Adrenal gland (tissue), 12 donors: ENCODE measurements around the gene RFX8. TPM values are rescaled to one million over a fixed set of nuclear protein-coding genes. Genes with fewer than 3 reads are reported as not detected.

ENCODE experiments used
- DNase-seq, 7 donors: peaks; one replicate each; pipeline ENCODE4 v3.0.0-alpha.2; 2019 to 2020
- H3K27ac ChIP-seq, 5 donors: fragments of 200-600 bp; sonication (generic) in 4 of 5; 1 replicate in 3 of 5; 2 replicates in 2 of 5; pipeline versions ENCODE4 v1.5.1 to v1.8.0; 2016 to 2020; ENCODE audit warnings: mild to moderate bottlenecking in 1 of 5
- H3K27me3 ChIP-seq: fragments of 200-600 bp; 2 replicates; pipeline ENCODE4 v1.8.0; 2021
- H3K36me3 ChIP-seq, 2 donors: fragments of 200-600 bp; replicated peaks in 1 of 2; 1 replicate in 1 of 2; 2 replicates in 1 of 2; pipeline versions ENCODE4 v1.5.1 to v1.8.0; 2018 to 2022
- H3K4me1 ChIP-seq, 2 donors: fragments of 200-600 bp; replicated peaks in 1 of 2; 1 replicate in 1 of 2; 2 replicates in 1 of 2; pipeline versions ENCODE4 v1.5.1 to v1.8.0; 2018 to 2021
- H3K4me3 ChIP-seq, 4 donors: fragments of 200-600 bp; sonication (generic) in 3 of 4; one replicate each; pipeline ENCODE4 v1.5.1; 2016 to 2018
- H3K9me3 ChIP-seq, 3 donors: fragments of 200-600 bp; sonication (generic) in 1 of 3; replicated peaks in 1 of 3; 1 replicate in 2 of 3; 2 replicates in 1 of 3; pipeline versions ENCODE4 v1.5.1 to v1.8.0; 2016 to 2021
- POLR2A ChIP-seq, 2 donors: fragments of 450-650 bp; IDR thresholded peaks; one replicate each; pipeline ENCODE4 v1.6.1; 2017; ENCODE audit warnings: antibody characterized with exemption in 2 of 2, mild to moderate bottlenecking in 2 of 2, moderate library complexity in 1 of 2
- WGBS, 4 donors: extraction: QIAGEN DNeasy Blood & Tissue Kit in 2 of 4; methylation state at CpG; one replicate each; pipeline versions ENCODE4 v1.1.5 to v1.1.7; 2013 to 2017; 5-methylcytosine and 5-hydroxymethylcytosine counted together
- intact Hi-C, 2 donors: fragments of 100-400 bp; cut with DNase I; formaldehyde crosslinking; loops; one replicate each; pipeline versions ENCODE4 v1.14.1 to v1.15.0; 2022 to 2023
- polyA plus RNA-seq, 3 donors: library from polyadenylated mRNA; stranded (reverse); fragments of 200-250 nt in 2 of 3; fragments of 350-450 nt in 1 of 3; fragmentation: Illumina TruSeq in 1 of 3; extraction: RNeasy Lipid Tissue Mini Kit (QIAGEN cat#74804) in 1 of 3; gene quantifications; one replicate each; pipeline ENCODE4 v1.2.3, GENCODE V29; 2013 to 2014
- total RNA-seq, 9 donors: library from RNA; depleted of rRNA in 4 of 9; stranded (reverse); fragments of >200 nt in 4 of 9; fragments of 120-200 nt in 1 of 9; fragmentation: NEBNext Ultra II Directional in 1 of 9; extraction: Animal tissue kit (Norgen Biotek cat#: 25700) in 1 of 9; gene quantifications; one replicate each; pipeline versions ENCODE4 v1.1.0 to v1.2.4, GENCODE V29; 2013 to 2023
- TF ChIP-seq, protein P1 (sequence below), 6 experiments: fragments of 450-650 bp in 4 of 6; fragments of 200-600 bp in 2 of 6; sonication (generic) in 1 of 6; IDR thresholded peaks; 1 replicate in 5 of 6; 2 replicates in 1 of 6; pipeline versions ENCODE4 v1.5.1 to v1.8.0; 2016 to 2021; ENCODE audit warnings: antibody characterized with exemption in 6 of 6, mild to moderate bottlenecking in 2 of 6, moderate library complexity in 1 of 6
- donor health status: healthy with polysubstance abuse.
- donor health status: Bipolar disorder and iron deficiency.
- donor health status: DM: yes; HTN: yes; CAD: no.
- donor health status: DM: no; HTN: no; CAD: no.
- donor health status: DM: no; HTN: no; CAD: no.
- donor health status: DM: yes; HTN: yes; CAD: no.

RFX8 gene
- total and polyA plus RNA-seq, 12 donors = 0.14 to 21.8 (median 0.74) TPM; not detected in 4

DNA sequence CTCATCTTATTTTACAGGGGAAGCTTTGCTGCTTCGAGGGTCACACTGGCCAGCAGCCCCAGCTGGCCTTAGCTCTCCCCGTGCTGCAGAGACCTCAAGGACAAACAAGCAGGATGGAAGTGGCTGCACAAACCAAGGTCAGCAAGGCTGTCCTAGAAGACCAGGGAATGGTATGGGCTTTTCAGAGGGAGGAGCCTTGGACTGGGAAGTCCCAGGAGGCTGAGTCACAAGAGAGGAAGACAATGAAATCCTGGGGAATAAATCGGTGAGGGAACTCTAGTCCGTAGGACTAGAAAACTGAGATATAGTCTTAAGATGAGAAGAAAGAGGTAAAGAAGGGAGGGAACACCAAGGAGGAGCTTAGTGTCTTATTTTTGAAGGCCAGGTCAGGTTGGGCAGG lies 103.3 kb downstream of the RFX8 start:
- Histone ChIP-seq H3K27me3 (no peaks in the 10 kb centered on the region), H3K9me3 (no peaks in the 10 kb centered on the region), H3K36me3 (no peaks in the 10 kb centered on the region), H3K27ac (no peak overlapping the region), H3K4me3 (no peak overlapping the region), H3K4me1 (no peaks in the 10 kb centered on the region)
- intact Hi-C loops = no loop called here
- 26 to 42% (median 38%) methylated on average over 4 of the region's 4 CpGs for WGBS, 4 donors
- peak in 2 of 7 donors; percentile 18 to 22 for DNase-seq
- TF ChIP-seq POLR2A (IDR thresholded peaks at IDR 0.05) = no peak
- TF ChIP-seq, protein P1, sequence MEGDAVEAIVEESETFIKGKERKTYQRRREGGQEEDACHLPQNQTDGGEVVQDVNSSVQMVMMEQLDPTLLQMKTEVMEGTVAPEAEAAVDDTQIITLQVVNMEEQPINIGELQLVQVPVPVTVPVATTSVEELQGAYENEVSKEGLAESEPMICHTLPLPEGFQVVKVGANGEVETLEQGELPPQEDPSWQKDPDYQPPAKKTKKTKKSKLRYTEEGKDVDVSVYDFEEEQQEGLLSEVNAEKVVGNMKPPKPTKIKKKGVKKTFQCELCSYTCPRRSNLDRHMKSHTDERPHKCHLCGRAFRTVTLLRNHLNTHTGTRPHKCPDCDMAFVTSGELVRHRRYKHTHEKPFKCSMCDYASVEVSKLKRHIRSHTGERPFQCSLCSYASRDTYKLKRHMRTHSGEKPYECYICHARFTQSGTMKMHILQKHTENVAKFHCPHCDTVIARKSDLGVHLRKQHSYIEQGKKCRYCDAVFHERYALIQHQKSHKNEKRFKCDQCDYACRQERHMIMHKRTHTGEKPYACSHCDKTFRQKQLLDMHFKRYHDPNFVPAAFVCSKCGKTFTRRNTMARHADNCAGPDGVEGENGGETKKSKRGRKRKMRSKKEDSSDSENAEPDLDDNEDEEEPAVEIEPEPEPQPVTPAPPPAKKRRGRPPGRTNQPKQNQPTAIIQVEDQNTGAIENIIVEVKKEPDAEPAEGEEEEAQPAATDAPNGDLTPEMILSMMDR (IDR thresholded peaks at IDR 0.05) = no peak

DNA sequence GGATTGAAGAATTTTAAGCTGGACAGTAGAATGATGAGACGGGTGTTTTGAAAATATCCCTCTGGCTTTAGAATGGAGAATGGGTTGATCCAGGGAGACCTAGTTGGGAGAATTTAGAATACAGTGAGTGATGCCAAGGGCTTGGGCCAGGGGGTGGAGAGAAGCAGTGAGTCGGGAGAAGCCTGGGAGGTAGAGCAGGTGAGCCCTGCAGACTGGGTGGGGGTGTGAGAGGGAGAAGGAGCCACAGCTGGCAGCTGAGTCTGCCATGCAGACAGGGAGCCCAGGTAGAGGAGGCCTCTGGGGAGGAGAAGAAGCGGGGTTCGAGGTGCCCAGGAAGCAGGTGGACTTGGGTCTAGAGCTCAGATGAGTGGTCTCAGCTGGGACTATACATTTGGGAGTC lies 105.8 kb downstream of the RFX8 start:
- Histone ChIP-seq H3K4me3 (no peak overlapping the region), H3K4me1 (no peaks in the 10 kb centered on the region)
- 91 to 96% (median 94%) methylated on average over 4 of the region's 4 CpGs for WGBS, 4 donors

DNA sequence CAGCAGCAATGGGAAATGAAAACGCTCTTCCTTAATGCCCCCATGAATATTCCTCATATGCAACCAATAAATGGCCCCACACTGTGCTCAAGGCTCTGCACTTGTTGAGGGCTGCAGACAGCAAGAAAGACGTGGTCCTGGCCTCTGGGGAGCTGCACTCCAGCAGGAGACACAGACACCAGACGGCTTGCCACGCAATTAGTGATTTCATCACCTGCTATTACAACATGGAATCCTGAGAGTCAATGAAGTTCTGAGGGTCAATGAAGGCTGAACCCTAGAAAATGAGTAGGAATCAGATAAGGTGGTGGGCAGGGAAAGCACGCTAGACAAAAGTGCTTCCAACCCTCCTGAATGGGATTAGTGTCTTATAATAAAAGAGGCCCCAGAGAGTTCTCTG lies 106.5 kb downstream of the RFX8 start:
- WGBS, 4 donors = 76 to 87% (median 80%) methylated on average over 5 of the region's 5 CpGs
- no peaks in the 10 kb centered on the region for H3K4me1 ChIP-seq
- no peak for DNase-seq
- H3K36me3 ChIP-seq = no peaks in the 10 kb centered on the region
- TF ChIP-seq, protein P1 (IDR thresholded peaks at IDR 0.05) = no peak
- TF ChIP-seq POLR2A (IDR thresholded peaks at IDR 0.05) = no peak
- intact Hi-C loops = no loop called here
- no peaks in the 10 kb centered on the region for H3K27me3 ChIP-seq
- H3K4me3 ChIP-seq = no peak overlapping the region
- H3K9me3 ChIP-seq = no peaks in the 10 kb centered on the region
- H3K27ac ChIP-seq = no peak overlapping the region

More for the DNA sequence above, 105.8 kb downstream of the RFX8 start:
- intact Hi-C loops = no loop called here
- Histone ChIP-seq H3K27me3 (no peaks in the 10 kb centered on the region), H3K36me3 (no peaks in the 10 kb centered on the region), H3K9me3 (no peaks in the 10 kb centered on the region), H3K27ac (no peak overlapping the region)
- DNase-seq = no peak
- TF ChIP-seq POLR2A (IDR thresholded peaks at IDR 0.05) = no peak
- TF ChIP-seq, protein P1 (IDR thresholded peaks at IDR 0.05) = no peak

DNA sequence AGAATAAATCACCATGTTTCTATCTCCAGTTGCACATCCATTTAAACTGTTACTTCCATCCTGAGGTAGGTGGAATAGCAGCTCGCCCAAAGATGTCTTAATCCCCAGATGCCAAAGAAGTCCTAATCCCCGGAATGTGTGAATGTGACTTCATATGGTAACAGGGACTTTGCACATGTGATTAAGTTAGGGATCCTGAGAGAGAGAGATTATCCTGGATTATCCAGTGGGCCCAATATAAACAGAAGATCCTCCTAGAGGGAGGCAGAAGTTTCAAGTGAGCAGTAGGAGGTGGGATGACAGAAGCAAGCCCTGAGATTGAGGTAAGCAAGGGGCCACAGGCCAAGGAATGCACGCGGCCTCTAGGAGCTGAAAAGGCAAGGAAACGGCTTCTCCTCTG lies 107.4 kb downstream of the RFX8 start:
- DNase-seq = no peak
- WGBS, 4 donors = 82 to 92% (median 91%) methylated on average over 5 of the region's 5 CpGs
- intact Hi-C loops = no loop called here
- H3K9me3 ChIP-seq = no peaks in the 10 kb centered on the region
- no peaks in the 10 kb centered on the region for H3K4me1 ChIP-seq
- no peaks in the 10 kb centered on the region for H3K36me3 ChIP-seq
- TF ChIP-seq, protein P1 (IDR thresholded peaks at IDR 0.05) = no peak
- TF ChIP-seq POLR2A (IDR thresholded peaks at IDR 0.05) = no peak
- no peaks in the 10 kb centered on the region for H3K27me3 ChIP-seq
- no peak overlapping the region for H3K27ac ChIP-seq
- H3K4me3 ChIP-seq = no peak overlapping the region
